Ishikawa (cell line): Measurements from ENCODE around the gene FIGNL2.

Experiments used
- CEBPB ChIP-seq: IDR thresholded peaks from 2 replicates; pipeline ENCODE4 v1.6.1; 2012
- CREB1 ChIP-seq: IDR thresholded peaks from 2 replicates; pipeline ENCODE4 v1.6.1; 2012; ENCODE audit warnings: low read depth
- EGR1 ChIP-seq: IDR thresholded peaks from 2 replicates; pipeline ENCODE4 v1.6.1; 2012
- EP300 ChIP-seq: IDR thresholded peaks from 2 replicates; pipeline ENCODE4 v1.6.1; 2012; ENCODE audit warnings: borderline replicate concordance
- FOXM1 ChIP-seq: IDR thresholded peaks from 2 replicates; pipeline ENCODE4 v1.6.1; 2012; ENCODE audit warnings: low read depth, borderline replicate concordance
- NFIC ChIP-seq: IDR thresholded peaks from 2 replicates; pipeline ENCODE4 v1.6.1; 2012
- RAD21 ChIP-seq: IDR thresholded peaks from 2 replicates; pipeline ENCODE4 v1.6.1; 2012; ENCODE audit warnings: low read depth
- REST ChIP-seq: IDR thresholded peaks from 2 replicates; pipeline ENCODE4 v1.6.1; 2012; ENCODE audit warnings: low read depth, mild to moderate bottlenecking
- TAF1 ChIP-seq: IDR thresholded peaks from 2 replicates; pipeline ENCODE4 v1.6.1; 2012; ENCODE audit warnings: low read depth, mild to moderate bottlenecking
- TCF12 ChIP-seq: IDR thresholded peaks from 2 replicates; pipeline ENCODE4 v1.6.1; 2012; ENCODE audit warnings: low read depth
- TEAD4 ChIP-seq: IDR thresholded peaks from 2 replicates; pipeline ENCODE4 v1.6.1; 2012
- YY1 ChIP-seq: IDR thresholded peaks from 2 replicates; pipeline ENCODE4 v1.6.1; 2012; ENCODE audit warnings: low read depth
- ZBTB7A ChIP-seq: IDR thresholded peaks from 2 replicates; pipeline ENCODE4 v1.6.1; 2012; ENCODE audit warnings: low read depth
- TF ChIP-seq, protein P1 (sequence below): IDR thresholded peaks from 2 replicates; pipeline ENCODE4 v1.6.1; 2012
- TF ChIP-seq, protein P2 (sequence below): IDR thresholded peaks from 2 replicates; pipeline ENCODE4 v1.6.1; 2012

Gene FIGNL2

DNA sequence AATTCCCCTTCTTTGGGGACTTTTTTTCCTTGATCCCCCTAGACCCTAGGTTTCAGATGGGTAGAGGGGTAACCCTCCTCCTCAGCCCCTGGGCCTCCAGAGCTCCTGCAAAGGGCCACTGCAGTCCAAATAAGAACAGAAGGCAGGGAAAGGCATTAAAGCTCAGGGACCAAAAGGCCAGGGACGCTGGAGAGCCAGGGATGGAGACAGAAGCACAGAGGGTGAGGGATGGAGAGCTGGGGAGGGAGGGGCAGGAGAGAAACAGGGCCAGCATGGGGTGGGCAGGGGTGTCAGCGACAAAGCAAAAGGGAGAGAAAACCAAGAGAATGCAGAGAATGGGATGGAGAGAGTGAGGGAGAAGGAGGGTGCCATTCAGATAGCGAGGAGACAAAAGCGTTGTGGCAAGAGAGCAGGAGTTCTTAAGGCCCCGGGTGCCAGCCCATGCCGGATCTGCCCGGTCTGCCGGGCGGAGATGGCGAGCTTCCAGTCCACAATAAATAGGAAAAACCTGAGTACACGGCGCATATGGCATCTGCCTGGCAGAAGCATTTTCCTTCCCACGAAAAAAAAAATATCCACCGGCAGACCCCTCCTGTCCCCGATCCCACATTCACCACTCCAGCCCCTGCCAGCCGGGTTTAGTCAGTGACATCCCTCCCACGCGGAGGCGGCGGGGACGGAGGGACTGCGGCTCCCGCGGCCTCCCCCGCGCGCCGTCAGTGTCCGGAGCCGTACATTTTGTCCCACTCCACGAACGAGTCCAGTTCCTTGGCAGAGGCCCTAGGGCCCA lies 28.6 kb downstream of the FIGNL2 start:
- TF ChIP-seq TAF1 = no peak
- TF ChIP-seq EGR1 = peak; percentile 72

- TF ChIP-seq RAD21 = no peak
- no peak for TF ChIP-seq TEAD4
- TF ChIP-seq YY1 = no peak
- TF ChIP-seq NFIC = no peak
- TF ChIP-seq, protein P1, sequence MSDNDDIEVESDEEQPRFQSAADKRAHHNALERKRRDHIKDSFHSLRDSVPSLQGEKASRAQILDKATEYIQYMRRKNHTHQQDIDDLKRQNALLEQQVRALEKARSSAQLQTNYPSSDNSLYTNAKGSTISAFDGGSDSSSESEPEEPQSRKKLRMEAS = no peak
- TF ChIP-seq TAF1 = no peak
- TF ChIP-seq CREB1 = no peak
- TF ChIP-seq EGR1 = no peak
- no peak for TF ChIP-seq EP300
- no peak for TF ChIP-seq ZBTB7A
- TF ChIP-seq REST = no peak
- TF ChIP-seq TCF12 = no peak
- TF ChIP-seq, protein P2, sequence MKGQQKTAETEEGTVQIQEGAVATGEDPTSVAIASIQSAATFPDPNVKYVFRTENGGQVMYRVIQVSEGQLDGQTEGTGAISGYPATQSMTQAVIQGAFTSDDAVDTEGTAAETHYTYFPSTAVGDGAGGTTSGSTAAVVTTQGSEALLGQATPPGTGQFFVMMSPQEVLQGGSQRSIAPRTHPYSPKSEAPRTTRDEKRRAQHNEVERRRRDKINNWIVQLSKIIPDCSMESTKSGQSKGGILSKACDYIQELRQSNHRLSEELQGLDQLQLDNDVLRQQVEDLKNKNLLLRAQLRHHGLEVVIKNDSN = no peak
- TF ChIP-seq FOXM1 = no peak
- no peak for TF ChIP-seq CEBPB
Observed at GRCh38 chr12:51818566-51819300, 29.8 kb downstream of the FIGNL2 start.

- no peak for TF ChIP-seq EGR1
- no peak for TF ChIP-seq YY1
- TF ChIP-seq NFIC = no peak
- no peak for TF ChIP-seq TCF12
- TF ChIP-seq CEBPB = no peak
- no peak for TF ChIP-seq REST
- no peak for TF ChIP-seq CREB1
- no peak for TF ChIP-seq FOXM1
- TF ChIP-seq, protein P1 = no peak
- TF ChIP-seq, protein P2 = no peak
- TF ChIP-seq TAF1 = no peak
- no peak for TF ChIP-seq TEAD4
- TF ChIP-seq EP300 = no peak
- TF ChIP-seq ZBTB7A = no peak
- TF ChIP-seq RAD21 = no peak
Observed at GRCh38 chr12:51818086-51818485, 30.4 kb downstream of the FIGNL2 start.

- TF ChIP-seq TEAD4 = no peak
- TF ChIP-seq, protein P2 = no peak
- TF ChIP-seq ZBTB7A = no peak
- no peak for TF ChIP-seq CEBPB
- no peak for TF ChIP-seq TAF1
- TF ChIP-seq TCF12 = no peak
- no peak for TF ChIP-seq EGR1
- TF ChIP-seq YY1 = no peak
- TF ChIP-seq NFIC = no peak
- TF ChIP-seq EP300 = no peak
- TF ChIP-seq REST = no peak
- TF ChIP-seq, protein P1 = no peak
- no peak for TF ChIP-seq FOXM1
- no peak for TF ChIP-seq RAD21
- TF ChIP-seq CREB1 = no peak
Observed at GRCh38 chr12:51817027-51817953, 31.2 kb downstream of the FIGNL2 start.
